ENCODE data around the gene DALRD3.

Gene DALRD3

GRCh38 chr3:49004352-49005302 is 13.8 kb downstream of the DALRD3 start:
- no peak for DNase-seq

- DNase-seq, result no peak
Measured at GRCh38 chr3:49001155-49001554, 17.2 kb downstream of the DALRD3 start.

GRCh38 chr3:48999085-48999858 is 19.1 kb downstream of the DALRD3 start:
- no peak for DNase-seq

- DNase-seq, result peak in 1 of 2 experiments; percentile 52
Measured at GRCh38 chr3:48997714-48998637, 20.4 kb downstream of the DALRD3 start.

DNA sequence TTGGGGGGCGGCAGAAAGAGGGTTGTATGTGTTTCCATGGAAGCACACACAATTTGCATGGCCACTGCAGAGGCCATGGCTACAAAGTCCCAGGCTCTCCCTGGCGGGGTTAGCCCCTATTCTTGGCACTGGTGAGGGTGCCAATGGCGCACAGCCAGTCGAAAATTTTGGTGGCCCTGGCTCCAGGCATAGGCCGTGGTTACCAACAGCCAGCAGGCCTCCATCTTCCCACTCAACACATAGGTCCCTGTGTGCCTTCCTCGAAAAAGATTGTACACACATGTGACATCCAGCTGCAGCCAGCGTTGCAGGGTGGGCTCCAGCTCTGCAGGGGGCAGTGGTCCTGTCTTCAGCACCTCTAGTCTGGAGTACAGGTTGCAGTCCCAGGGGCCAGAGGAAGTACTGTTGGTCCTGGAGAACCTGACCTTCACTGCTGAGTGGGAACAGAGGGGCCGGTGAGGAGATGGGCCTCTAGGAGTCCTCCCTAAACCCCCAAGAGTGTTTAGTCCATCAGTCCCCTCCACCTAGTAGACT is 21.2 kb downstream of the DALRD3 start:
- no peak for DNase-seq

DNA sequence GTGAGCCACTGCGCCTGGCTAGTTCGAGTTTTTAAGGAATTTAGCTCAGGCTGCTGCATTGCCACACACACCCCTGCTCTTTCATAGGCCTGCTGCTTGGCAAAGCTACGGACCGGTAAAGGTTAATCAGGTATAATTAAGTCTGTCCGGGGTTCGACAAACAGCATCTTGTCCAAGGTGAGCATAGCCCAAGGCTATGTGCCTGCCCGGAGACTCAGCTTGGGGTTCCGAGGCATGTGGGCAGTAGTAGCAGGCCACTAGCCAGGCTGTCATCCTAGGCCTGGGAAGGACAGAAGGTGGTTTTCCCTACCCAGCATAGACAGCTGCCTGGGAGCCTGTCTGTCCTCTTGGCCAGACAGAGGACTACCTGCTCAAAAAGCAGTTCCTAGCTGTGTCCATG is 21.7 kb downstream of the DALRD3 start:
- no peak for DNase-seq

DNA sequence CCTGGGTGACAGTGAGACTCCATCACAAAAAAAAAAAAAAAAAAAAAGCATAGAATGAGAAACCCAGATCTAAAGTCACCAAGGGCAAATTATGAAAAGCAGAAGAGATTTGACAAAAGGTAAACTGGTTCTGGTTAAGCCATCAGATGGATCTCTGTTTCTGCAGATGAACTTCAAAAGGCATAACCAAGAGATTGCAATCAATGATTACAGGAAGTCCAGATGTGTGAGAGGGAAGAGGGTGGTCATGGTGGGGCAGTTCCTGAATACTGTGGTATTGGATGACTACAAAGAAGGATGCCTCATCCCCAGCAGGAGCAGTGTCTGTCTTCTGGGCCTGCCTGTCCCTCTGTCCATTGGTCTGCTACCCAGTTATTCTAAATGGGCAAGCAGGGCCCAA is 24.5 kb downstream of the DALRD3 start:
- no peak for DNase-seq

GRCh38 chr3:48991851-48992545 is 26.4 kb downstream of the DALRD3 start:
- no peak for DNase-seq

DNA sequence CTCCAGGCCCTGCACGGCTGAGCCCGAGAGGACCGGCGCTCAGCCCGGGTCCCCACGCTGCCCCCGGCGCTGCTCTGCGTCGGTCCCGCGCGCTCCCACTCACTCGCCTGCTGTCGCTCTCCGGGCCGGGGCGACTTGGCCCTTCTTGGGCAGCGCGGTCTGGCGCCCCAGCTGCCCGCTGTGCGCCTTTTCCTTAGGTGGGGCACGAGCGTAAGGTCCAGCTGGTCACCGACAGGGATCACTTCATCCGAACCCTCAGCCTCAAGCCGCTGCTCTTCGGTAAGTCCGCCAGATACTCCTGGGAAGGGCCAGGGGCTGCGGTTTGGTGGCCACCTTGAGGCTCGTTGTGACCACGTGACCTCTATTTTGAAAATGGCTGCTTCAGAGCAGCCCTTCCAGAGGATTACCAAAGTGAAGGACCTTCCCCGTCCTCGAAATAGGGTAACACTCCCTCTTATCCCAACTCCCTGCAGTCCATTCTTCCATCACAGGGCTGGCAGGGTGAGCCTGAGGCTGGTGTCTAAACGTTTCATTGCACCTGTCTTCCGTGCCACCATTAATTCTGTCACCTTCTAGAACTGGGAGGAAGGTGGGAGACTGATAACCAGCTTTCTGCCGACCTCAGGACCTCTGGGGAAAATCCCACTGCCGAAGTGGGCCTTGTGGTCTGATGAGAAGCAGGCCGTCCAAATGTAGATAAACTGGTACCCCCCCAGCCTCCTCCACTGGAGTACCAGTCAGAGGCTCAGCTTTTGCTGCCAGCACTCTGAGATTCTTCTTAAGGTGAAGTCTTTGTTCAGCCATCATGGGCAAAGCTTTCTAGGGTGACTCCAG is 27.5 kb downstream of the DALRD3 start:
- DNase-seq, result peak; percentile 37 to 63

- peak; percentile 59 to 79 for DNase-seq
Measured at GRCh38 chr3:48989796-48990635, 28.4 kb downstream of the DALRD3 start, which contains the start of gene P4HTM. TSS of gene P4HTM (plus strand) at chr3:48990241. CDS start at chr3:48990257, 16 bp downstream.

DNA sequence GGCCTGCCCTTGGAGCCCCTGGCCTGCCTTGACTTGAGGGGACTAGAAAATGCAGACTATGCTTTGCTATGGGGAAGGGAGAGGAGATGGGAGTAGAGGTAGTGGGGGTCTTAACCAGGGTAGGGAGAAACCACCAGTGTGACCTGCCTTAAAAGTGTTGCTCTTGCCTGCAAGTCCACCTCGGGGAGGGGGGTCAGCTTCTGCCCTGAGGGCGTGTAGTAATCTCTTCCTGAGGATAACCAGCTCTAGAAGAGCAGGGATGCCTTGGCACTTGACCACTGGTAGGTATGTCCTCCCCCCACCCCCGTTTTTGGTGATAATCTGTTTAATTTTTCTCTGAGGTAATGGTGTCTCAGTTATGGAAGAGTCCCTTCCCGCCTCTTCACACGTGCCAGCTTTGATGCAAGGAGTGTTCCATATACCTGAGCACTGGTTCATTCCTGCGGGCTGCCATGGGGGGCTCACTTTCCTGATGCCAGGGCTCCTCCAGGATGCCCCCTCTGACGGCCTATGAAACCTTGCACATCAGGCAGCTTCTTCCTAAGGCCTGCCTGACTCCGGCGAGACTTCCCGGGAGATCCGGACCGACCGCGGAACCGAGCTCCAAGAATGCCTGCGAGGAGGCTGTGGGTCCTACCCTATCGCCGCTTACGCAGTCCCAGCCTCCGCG is 29.1 kb downstream of the DALRD3 start:
- peak in 1 of 2 experiments; percentile 34 for DNase-seq

DNA sequence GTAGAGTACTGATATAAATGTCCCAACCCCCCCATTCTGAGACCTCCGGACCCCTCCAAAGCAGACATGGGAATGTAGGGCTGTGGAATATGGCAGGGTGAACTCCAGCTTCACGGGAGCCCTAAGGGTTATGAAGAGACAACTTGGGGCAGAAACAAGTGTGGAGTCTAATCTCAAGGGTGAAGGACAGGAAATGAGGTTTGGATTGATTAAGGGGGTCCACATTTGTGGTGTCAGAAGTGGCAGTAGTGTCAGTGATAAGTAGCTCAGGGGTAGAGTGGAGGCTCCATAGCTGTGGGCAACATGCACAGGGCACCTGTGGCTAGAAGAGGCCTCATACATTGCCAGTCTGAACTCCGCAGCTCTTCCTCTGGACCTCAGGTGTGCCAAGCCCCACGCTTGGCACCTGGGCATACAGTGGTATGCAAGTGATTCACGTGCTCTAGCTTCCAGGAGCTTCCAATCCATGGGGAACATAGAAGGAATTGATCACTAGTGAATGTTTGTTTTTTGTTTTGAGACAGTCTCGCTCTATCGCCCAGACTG is 32.5 kb downstream of the DALRD3 start:
- no peak for DNase-seq

DNA sequence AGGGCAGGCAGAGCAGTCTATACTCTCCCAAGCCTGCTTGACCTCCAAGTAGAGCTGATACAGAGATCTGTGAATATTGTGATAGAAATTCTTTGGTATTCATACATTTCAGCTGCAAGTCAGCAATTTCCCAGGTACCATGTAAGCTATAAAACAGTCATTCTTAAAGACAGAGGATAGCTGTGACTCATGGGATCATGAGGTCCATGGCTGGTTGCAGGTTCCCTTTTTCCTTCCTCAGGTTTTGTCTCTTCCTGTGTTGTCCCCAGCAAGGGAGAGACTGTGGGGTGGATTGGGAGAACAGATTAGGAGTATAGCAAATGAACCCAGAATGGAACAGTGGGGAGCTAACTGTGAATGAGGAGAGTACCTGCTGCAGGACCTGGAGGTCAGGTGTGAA is 33.7 kb downstream of the DALRD3 start:
- DNase-seq, result no peak

GRCh38 chr3:48983096-48983495 is 35.3 kb downstream of the DALRD3 start:
- no peak for DNase-seq

DNA sequence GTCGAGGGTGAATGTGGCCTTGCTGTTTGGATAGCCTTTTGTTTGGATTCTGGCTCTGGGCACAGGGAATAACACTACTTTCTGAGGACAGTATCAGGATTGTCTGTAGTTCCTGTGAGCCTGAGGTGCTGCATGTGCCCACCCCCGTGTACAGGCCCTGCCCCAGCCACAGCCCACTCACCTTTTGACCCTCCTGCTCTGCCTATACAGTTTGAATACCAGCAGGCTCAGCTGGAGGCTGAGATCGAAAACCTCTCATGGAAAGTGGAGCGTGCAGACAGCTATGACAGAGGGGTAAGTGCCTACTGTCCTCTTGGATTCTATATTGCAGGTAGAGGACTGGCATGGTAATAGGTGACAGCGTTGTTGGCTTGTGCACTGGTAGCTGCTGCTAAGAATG is 35.7 kb downstream of the DALRD3 start:
- DNase-seq, result no peak

GRCh38 chr3:48982016-48982415 is 36.4 kb downstream of the DALRD3 start:
- no peak for DNase-seq

GRCh38 chr3:48980295-48980694 is 38.1 kb downstream of the DALRD3 start:
- DNase-seq, result no peak

DNA sequence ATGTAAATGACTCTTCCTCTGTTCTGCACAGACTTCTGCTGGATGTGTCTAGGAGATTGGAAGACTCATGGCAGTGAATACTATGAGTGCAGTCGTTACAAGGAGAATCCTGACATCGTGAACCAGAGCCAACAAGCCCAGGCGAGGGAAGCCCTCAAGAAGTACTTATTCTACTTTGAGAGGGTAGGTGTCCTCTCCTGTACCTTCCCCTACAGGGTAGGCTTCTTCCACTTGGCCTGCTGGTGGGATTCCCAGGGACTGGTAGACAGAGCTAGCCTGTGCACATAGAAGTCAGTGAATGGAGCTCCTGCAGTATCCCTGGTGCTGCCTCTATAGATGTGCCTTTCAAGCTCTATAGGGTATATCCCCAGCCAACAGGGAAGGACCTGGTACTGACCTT is 38.9 kb downstream of the DALRD3 start:
- no peak for DNase-seq

Measured in NCI-H524 (cell line).